ENCODE data around the gene SLC41A1. TPM values are rescaled to one million over a fixed set of nuclear protein-coding genes. Genes with fewer than 3 reads are reported as not detected.
A peak's percentile ranks its signal among the peaks of the same experiment; 100 is the strongest.

SLC41A1 gene
- total and polyA plus RNA-seq, 9 of the 15 experiments (the other 6 are each of a cell fraction or from before 2014, with no cell fraction given) = 4.1 to 29.3 (median 11.4) TPM

GRCh38 chr1:205812271-205812877, 624 bp downstream of the SLC41A1 start (continued):
- TF ChIP-seq ZBTB7A (IDR thresholded peaks at IDR 0.05; ENCODE audit: borderline replicate concordance, control insufficient read depth, low read depth, low read length) (peak; percentile 63; the same call in 1 of the 2 replicates), TAF9B (IDR thresholded peaks at IDR 0.05; ENCODE audit: partially characterized antibody) (no peak), TEAD4 (IDR thresholded peaks at IDR 0.05; ENCODE audit: low read length) (no peak), TEAD4 (CRISPR knock-in tag; IDR thresholded peaks at IDR 0.05; ENCODE audit: borderline replicate concordance) (0 out of 2 replicates have a peak, but pooled peaks have one; percentile 43), CBFA2T3 (IDR thresholded peaks at IDR 0.05) (no peak), ARHGAP35 (IDR thresholded peaks at IDR 0.05; ENCODE audit: partially characterized antibody) (no peak)

GRCh38 chr1:205811660-205812059, 1.3 kb downstream of the SLC41A1 start:
- peaks cover 22% of the 10 kb centered on the region; the same call in 2 of the 3 replicates for H3K36me3 ChIP-seq (ENCODE audit: control insufficient read depth, insufficient read depth, low read length)
- peak; percentile 10 for TF ChIP-seq PRDM10 (IDR thresholded peaks at IDR 0.05; ENCODE audit: partially characterized antibody)
- TF ChIP-seq HNRNPLL (IDR thresholded peaks at IDR 0.05; ENCODE audit: low read depth, low read length, poor library complexity, severe bottlenecking) = no peak
- TF ChIP-seq ZNF584 (CRISPR knock-in tag; IDR thresholded peaks at IDR 0.05; ENCODE audit: low read depth) = no peak
- TF ChIP-seq MEIS2 (IDR thresholded peaks at IDR 0.05; ENCODE audit: partially characterized antibody) = peak; percentile 36
- peak in 1 of 2 experiments; percentile 25; a peak in 1 of 4 replicates for TF ChIP-seq NRF1 (conservative IDR thresholded peaks at IDR 0.05 in 1 of 2, IDR thresholded peaks at IDR 0.05 in 1 of 2)
- TF ChIP-seq CBFA2T3 (IDR thresholded peaks at IDR 0.05) = peak; percentile 90
- TF ChIP-seq TFAP4 (CRISPR knock-in tag; IDR thresholded peaks at IDR 0.05; ENCODE audit: borderline replicate concordance) = peak; percentile 85; the same call in 1 of the 2 replicates
- peak; percentile 73 for TF ChIP-seq EGR1 (conservative IDR thresholded peaks at IDR 0.05)
- TF ChIP-seq MXD1 (CRISPR knock-in tag; IDR thresholded peaks at IDR 0.05; ENCODE audit: borderline replicate concordance, poor library complexity, severe bottlenecking) = no peak

More at GRCh38 chr1:205811660-205812059, 1.3 kb downstream of the SLC41A1 start:
- Histone ChIP-seq H2AFZ (ENCODE audit: low read depth, low read length) (no peak overlapping the region; the same call in 1 of the 2 replicates), H3K79me2 (ENCODE audit: control insufficient read depth, insufficient read depth, low read length) (peaks cover 40% of the 10 kb centered on the region), H3K9me3 (replicated peaks; ENCODE audit: control insufficient read depth, insufficient read depth, low read depth, low read length) (no peaks in the 10 kb centered on the region), H3K9ac (ENCODE audit: insufficient read depth in 1 of 2, low read depth in 2 of 2, low read length in 2 of 2) (peak overlapping the region; percentile 60 to 93; a peak in 3 of 4 replicates), H3K4me3 (peak overlapping the region; percentile 85), H3K27ac (ENCODE audit: extremely low read depth, low read depth, low read length) (peak overlapping the region; percentile 40), H3K4me2 (ENCODE audit: insufficient read depth, low read length) (peak overlapping the region; percentile 94), H3K27me3 (ENCODE audit: control insufficient read depth in 2 of 2, insufficient read depth in 2 of 2, low read length in 2 of 2) (no peaks in the 10 kb centered on the region), H4K20me1 (replicated peaks; ENCODE audit: control insufficient read depth, insufficient read depth, low read length) (peaks cover 19% of the 10 kb centered on the region; the same call in 1 of the 2 replicates), H3K9me1 (ENCODE audit: control insufficient read depth, insufficient read depth, low read length) (no peaks in the 10 kb centered on the region), H3K4me1 (replicated peaks in 1 of 2; ENCODE audit: control insufficient read depth in 2 of 2, insufficient read depth in 2 of 2, low read length in 2 of 2) (peaks cover 32 to 41% of the 10 kb centered on the region in 2 experiments; a peak in 4 of 5 replicates)
- WGBS (ENCODE audit: insufficient coverage, low coverage, missing lambda C conversion rate) = 0% methylated on average over 5 of the region's 5 CpGs
- intact Hi-C loops (cut with micrococcal nuclease) (loop anchor here (2.0 to 5.0 kb wide), 2 partner anchors 21 to 96 kb away; no protein-coding TSS in a partner anchor), in situ Hi-C loops (cut with MboI) (no loop called here)
- CTCF ChIA-PET (ENCODE audit: low intra/inter-chr PET ratio) = interaction anchor here (0.6 to 0.8 kb wide), 2 partner anchors 19 to 295 kb away, joined by 3 to 4 read pairs; no protein-coding TSS in a partner anchor
- peak; percentile 59 to 88 (median 71) for DNase-seq (ENCODE audit: extremely low read depth in 1 of 4, low spot score in 3 of 4)
- ATAC-seq = peak; percentile 69
- FAIRE-seq = peak; percentile 93
- no TSS peak for BruUV-seq (replicated peaks)
- POLR2A ChIA-PET = interaction anchor here (0.5 to 2.7 kb wide), 13 partner anchors 10 to 742 kb away, joined by 3 to 15 read pairs (median 3); no protein-coding TSS in a partner anchor

Measured in K562 (cell line).